Measurements from ENCODE around the gene MAPKAPK2.

Gene MAPKAPK2

GRCh38 chr1:206654828-206655227 is 29.9 kb upstream of the MAPKAPK2 start:
- ATAC-seq (no peak), DNase-seq (no peak)
- Mint-ChIP-seq H3K4me3 (no peak overlapping the region), H3K36me3 (ENCODE audit: low read depth) (peaks cover 2% of the 10 kb centered on the region), H3K27ac (no peak overlapping the region), H3K27me3 (peaks cover 24% of the 10 kb centered on the region), H3K9me3 (no peaks in the 10 kb centered on the region), H3K4me1 (peaks cover 12% of the 10 kb centered on the region)

- H3K27me3 Mint-ChIP-seq, result peaks cover 24% of the 10 kb centered on the region
- H3K36me3 Mint-ChIP-seq (ENCODE audit: low read depth), result peaks cover 2% of the 10 kb centered on the region
- peaks cover 12% of the 10 kb centered on the region for H3K4me1 Mint-ChIP-seq
- H3K4me3 Mint-ChIP-seq, result no peak overlapping the region
- H3K27ac Mint-ChIP-seq, result no peak overlapping the region
- no peaks in the 10 kb centered on the region for H3K9me3 Mint-ChIP-seq
- DNase-seq (no peak), ATAC-seq (no peak)
Measured at GRCh38 chr1:206655471-206655882, 29.2 kb upstream of the MAPKAPK2 start.

GRCh38 chr1:206656936-206657335 is 27.8 kb upstream of the MAPKAPK2 start:
- no peak overlapping the region for H3K4me3 Mint-ChIP-seq
- peaks cover 15% of the 10 kb centered on the region for H3K4me1 Mint-ChIP-seq
- peaks cover 24% of the 10 kb centered on the region for H3K27me3 Mint-ChIP-seq
- no peaks in the 10 kb centered on the region for H3K9me3 Mint-ChIP-seq
- peaks cover under 1% of the 10 kb centered on the region for H3K36me3 Mint-ChIP-seq (ENCODE audit: low read depth)
- H3K27ac Mint-ChIP-seq, result no peak overlapping the region
- ATAC-seq (no peak), DNase-seq (no peak)

GRCh38 chr1:206657751-206658150 is 27.0 kb upstream of the MAPKAPK2 start:
- Mint-ChIP-seq H3K27me3 (peaks cover 24% of the 10 kb centered on the region), H3K9me3 (no peaks in the 10 kb centered on the region), H3K36me3 (ENCODE audit: low read depth) (no peaks in the 10 kb centered on the region), H3K27ac (no peak overlapping the region), H3K4me1 (peaks cover 23% of the 10 kb centered on the region), H3K4me3 (no peak overlapping the region)
- DNase-seq (no peak), ATAC-seq (no peak)

- H3K27me3 Mint-ChIP-seq, result peaks cover 31% of the 10 kb centered on the region
- DNase-seq (peak; percentile 70), ATAC-seq (peak; percentile 70)
- H3K27ac Mint-ChIP-seq, result no peak overlapping the region
- H3K4me1 Mint-ChIP-seq, result peaks cover 29% of the 10 kb centered on the region
- H3K9me3 Mint-ChIP-seq, result no peaks in the 10 kb centered on the region
- no peaks in the 10 kb centered on the region for H3K36me3 Mint-ChIP-seq (ENCODE audit: low read depth)
- no peak overlapping the region for H3K4me3 Mint-ChIP-seq
Measured at GRCh38 chr1:206658264-206658980, 26.3 kb upstream of the MAPKAPK2 start.

- Mint-ChIP-seq H3K4me1 (peaks cover 34% of the 10 kb centered on the region), H3K9me3 (no peaks in the 10 kb centered on the region), H3K27me3 (peaks cover 31% of the 10 kb centered on the region), H3K36me3 (ENCODE audit: low read depth) (no peaks in the 10 kb centered on the region), H3K27ac (no peak overlapping the region), H3K4me3 (no peak overlapping the region)
- DNase-seq (no peak), ATAC-seq (no peak)
Measured at GRCh38 chr1:206658981-206659273, 25.8 kb upstream of the MAPKAPK2 start.

DNA sequence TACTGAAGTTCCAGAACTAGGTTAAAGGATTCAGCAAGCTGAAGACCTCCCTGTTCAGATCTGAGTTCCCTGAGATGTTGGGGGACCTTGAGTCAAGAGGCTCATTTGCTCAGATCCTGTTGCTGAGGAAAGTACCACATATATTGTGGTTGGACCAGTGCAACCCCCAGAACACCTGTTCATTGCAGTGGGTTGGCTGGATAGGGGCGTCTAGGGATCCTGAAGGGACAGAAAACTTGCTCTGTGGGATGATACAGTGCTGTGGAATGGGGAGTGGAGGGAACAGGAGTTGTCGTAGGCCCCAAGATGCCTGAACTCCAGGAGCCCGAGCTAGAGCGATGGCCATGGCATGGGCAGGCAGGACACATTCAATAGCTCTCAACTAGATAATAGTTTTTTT is 24.6 kb upstream of the MAPKAPK2 start:
- Mint-ChIP-seq H3K27me3 (peaks cover 37% of the 10 kb centered on the region), H3K27ac (no peak overlapping the region), H3K4me3 (no peak overlapping the region), H3K36me3 (ENCODE audit: low read depth) (no peaks in the 10 kb centered on the region), H3K4me1 (peaks cover 39% of the 10 kb centered on the region), H3K9me3 (no peaks in the 10 kb centered on the region)
- no peak for ATAC-seq
- DNase-seq, result no peak

DNA sequence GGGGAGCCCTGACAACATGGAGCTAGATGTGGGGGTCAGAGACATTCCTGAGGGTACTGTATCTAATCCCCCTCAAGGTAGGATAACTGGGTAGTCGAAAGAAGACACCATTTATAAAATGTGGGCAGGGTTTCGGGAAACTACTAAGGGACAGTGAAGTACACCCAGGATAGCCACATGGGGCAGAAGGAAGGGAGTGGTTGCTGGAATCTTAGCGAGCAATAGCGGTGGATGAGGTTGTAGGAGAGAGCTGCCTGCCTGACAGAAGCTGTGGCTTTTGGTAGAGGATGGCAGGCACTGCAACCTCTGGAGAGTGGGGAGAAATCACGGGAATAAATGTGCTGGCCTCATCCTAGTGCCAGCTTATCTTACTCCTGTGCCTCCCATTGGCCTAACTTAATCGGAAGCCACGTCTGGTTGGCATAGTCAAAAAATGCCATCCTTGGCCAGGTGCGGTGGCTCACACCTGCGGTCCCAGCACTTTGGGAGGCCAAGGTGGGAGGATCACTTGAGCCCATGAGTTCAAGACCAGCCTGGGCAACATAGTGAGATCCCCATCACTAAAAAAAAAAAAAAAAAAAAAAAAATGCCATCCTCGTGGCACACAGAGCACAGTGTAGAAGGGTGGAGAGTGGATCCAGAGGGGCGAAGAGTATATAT is 23.4 kb upstream of the MAPKAPK2 start:
- no peak for DNase-seq
- Mint-ChIP-seq H3K36me3 (ENCODE audit: low read depth) (no peaks in the 10 kb centered on the region), H3K27me3 (peaks cover 45% of the 10 kb centered on the region), H3K4me1 (peaks cover 39% of the 10 kb centered on the region), H3K9me3 (no peaks in the 10 kb centered on the region), H3K4me3 (no peak overlapping the region), H3K27ac (no peak overlapping the region)
- ATAC-seq, result no peak

DNA sequence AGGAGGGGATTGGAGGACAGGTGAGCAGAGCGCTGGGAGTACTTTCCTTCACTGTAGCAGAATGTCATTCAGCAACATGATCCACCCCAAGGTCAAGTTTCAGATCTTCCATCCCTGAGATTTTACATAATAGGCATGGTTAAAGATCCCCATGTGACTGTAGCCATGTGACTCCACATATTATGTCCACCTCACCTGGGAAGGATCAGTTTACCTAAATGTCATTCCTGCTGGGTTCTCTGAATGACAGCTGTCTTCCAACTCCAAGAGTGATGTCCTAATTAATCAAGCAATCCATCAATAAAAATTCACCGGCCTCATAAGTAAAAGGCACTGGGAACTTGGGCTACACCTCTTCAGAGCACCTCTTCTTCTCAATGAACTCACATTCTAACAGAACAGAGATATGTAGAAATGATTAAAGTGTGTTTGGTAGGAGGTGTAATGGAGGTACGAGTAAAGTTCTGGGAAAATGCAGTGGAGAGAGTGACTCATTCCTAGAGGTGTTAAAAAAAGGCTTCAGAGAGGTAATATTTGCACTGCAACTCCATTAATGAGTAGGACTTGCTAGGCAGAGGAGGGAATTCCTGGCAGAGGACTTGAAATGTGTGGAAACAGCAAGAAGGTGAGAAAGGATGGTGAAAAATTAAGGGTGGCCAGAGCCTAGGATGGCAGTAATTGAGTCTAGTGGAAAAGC is 22.2 kb upstream of the MAPKAPK2 start:
- DNase-seq, result no peak
- Mint-ChIP-seq H3K27me3 (peaks cover 36% of the 10 kb centered on the region), H3K36me3 (ENCODE audit: low read depth) (no peaks in the 10 kb centered on the region), H3K4me1 (peaks cover 37% of the 10 kb centered on the region), H3K9me3 (no peaks in the 10 kb centered on the region), H3K4me3 (peak overlapping the region; percentile 14), H3K27ac (peak overlapping the region; percentile 24)
- peak; percentile 45 for ATAC-seq

GRCh38 chr1:206663362-206663761 is 21.3 kb upstream of the MAPKAPK2 start:
- Mint-ChIP-seq H3K36me3 (ENCODE audit: low read depth) (no peaks in the 10 kb centered on the region), H3K4me1 (peaks cover 37% of the 10 kb centered on the region), H3K27ac (no peak overlapping the region), H3K27me3 (peaks cover 33% of the 10 kb centered on the region), H3K4me3 (no peak overlapping the region), H3K9me3 (no peaks in the 10 kb centered on the region)
- DNase-seq (no peak), ATAC-seq (no peak)

GRCh38 chr1:206663832-206664652 is 20.7 kb upstream of the MAPKAPK2 start:
- Mint-ChIP-seq H3K36me3 (ENCODE audit: low read depth) (no peaks in the 10 kb centered on the region), H3K4me1 (peaks cover 35% of the 10 kb centered on the region), H3K27ac (no peak overlapping the region), H3K9me3 (no peaks in the 10 kb centered on the region), H3K27me3 (peaks cover 30% of the 10 kb centered on the region), H3K4me3 (no peak overlapping the region)
- peak; percentile 79 for DNase-seq
- ATAC-seq, result peak; percentile 67

GRCh38 chr1:206664740-206665139 is 20.0 kb upstream of the MAPKAPK2 start:
- peaks cover 35% of the 10 kb centered on the region for H3K4me1 Mint-ChIP-seq
- H3K27me3 Mint-ChIP-seq, result peaks cover 28% of the 10 kb centered on the region
- no peaks in the 10 kb centered on the region for H3K36me3 Mint-ChIP-seq (ENCODE audit: low read depth)
- DNase-seq (no peak), ATAC-seq (no peak)
- H3K9me3 Mint-ChIP-seq, result no peaks in the 10 kb centered on the region
- no peak overlapping the region for H3K4me3 Mint-ChIP-seq
- no peak overlapping the region for H3K27ac Mint-ChIP-seq

GRCh38 chr1:206666031-206666561 is 18.6 kb upstream of the MAPKAPK2 start:
- Mint-ChIP-seq H3K9me3 (no peaks in the 10 kb centered on the region), H3K4me3 (no peak overlapping the region), H3K4me1 (peaks cover 34% of the 10 kb centered on the region), H3K27me3 (peaks cover 31% of the 10 kb centered on the region), H3K27ac (no peak overlapping the region), H3K36me3 (ENCODE audit: low read depth) (no peaks in the 10 kb centered on the region)
- DNase-seq (no peak), ATAC-seq (no peak)

- peaks cover 31% of the 10 kb centered on the region for H3K4me1 Mint-ChIP-seq
- no peak overlapping the region for H3K27ac Mint-ChIP-seq
- DNase-seq (no peak), ATAC-seq (no peak)
- no peak overlapping the region for H3K4me3 Mint-ChIP-seq
- H3K36me3 Mint-ChIP-seq (ENCODE audit: low read depth), result no peaks in the 10 kb centered on the region
- H3K9me3 Mint-ChIP-seq, result no peaks in the 10 kb centered on the region
- H3K27me3 Mint-ChIP-seq, result peaks cover 31% of the 10 kb centered on the region
Measured at GRCh38 chr1:206666954-206667665, 17.6 kb upstream of the MAPKAPK2 start.
